ENCODE data around the gene HPN. TPM values are rescaled to one million over a fixed set of nuclear protein-coding genes. Genes with fewer than 3 reads are reported as not detected.
A peak's percentile ranks its signal among the peaks of the same experiment; 100 is the strongest.
"Not testable (repeated sequence)": the region's sequence is repeated elsewhere in the genome, so short reads cannot be mapped to it uniquely, and the experiment has no call there.

HPN gene
- total RNA-seq, 1 experiment from 2014 or later, result 10.6 TPM

- Mint-ChIP-seq H3K36me3 (ENCODE audit: insufficient read depth in 1 of 3, low read depth in 3 of 3) (peaks cover 58 to 80% (median 74%) of the 10 kb centered on the region in 3 experiments), H3K27me3 (ENCODE audit: low read depth) (no peaks in the 10 kb centered on the region; the same call in 1 of the 2 replicates), H3K4me3 (no peak overlapping the region; a peak in 1 of 5 replicates), H3K4me1 (peaks cover 21 to 23% of the 10 kb centered on the region in 2 experiments), H3K9me3 (peaks cover 0 to 2% of the 10 kb centered on the region in 2 experiments; a peak in 3 of 5 replicates), H3K27ac (peak overlapping the region in 2 of 3 experiments; percentile 37 to 85; a peak in 3 of 7 replicates)
- H3K14ac ChIP-seq (ENCODE audit: insufficient read depth, low read length), result no peak overlapping the region
- H2BK12ac ChIP-seq (ENCODE audit: insufficient read length, low read depth, low read length), result no peak overlapping the region
- no peak for TF ChIP-seq CTCF (conservative IDR thresholded peaks at IDR 0.05)
- H3K4me1 ChIP-seq (ENCODE audit: insufficient read depth, low read length), result peaks cover 3% of the 10 kb centered on the region; the same call in 1 of the 2 replicates
- H3K56ac ChIP-seq (ENCODE audit: insufficient read length, low read depth, low read length), result no peak overlapping the region
- H3K4ac ChIP-seq (ENCODE audit: low read depth, low read length), result no peak overlapping the region
- H3K79me2 ChIP-seq (ENCODE audit: insufficient read depth, low read length), result peaks cover 37% of the 10 kb centered on the region; the same call in 1 of the 2 replicates
- no peak overlapping the region for H3K18ac ChIP-seq (ENCODE audit: insufficient read length, low read depth, low read length)
- no peak overlapping the region for H2BK20ac ChIP-seq (ENCODE audit: low read depth, low read length, poor library complexity, severe bottlenecking)
- no peak overlapping the region for H3K4me2 ChIP-seq (ENCODE audit: insufficient read depth, insufficient read length, low read length)
- no peaks in the 10 kb centered on the region for H3K27me3 ChIP-seq (ENCODE audit: insufficient read depth, low read length)
- DNase-seq, result no peak
- H3K79me1 ChIP-seq (ENCODE audit: insufficient read depth, low read depth, low read length, poor library complexity, severe bottlenecking), result peaks cover 11% of the 10 kb centered on the region
- no peak overlapping the region for H4K91ac ChIP-seq (ENCODE audit: insufficient read length, low read depth, low read length)
- no peak overlapping the region for H2AK5ac ChIP-seq (ENCODE audit: insufficient read length, low read length)
- no CpG with 5 or more reads among the region's 5 CpGs for WGBS (ENCODE audit: extremely low coverage, insufficient read length, low lambda C conversion rate)
- H3K23me2 ChIP-seq (ENCODE audit: insufficient read length, low read depth, low read length, poor library complexity, severe bottlenecking), result no peaks in the 10 kb centered on the region
- H3T11ph ChIP-seq (ENCODE audit: low read length), result no peak overlapping the region
- no peak overlapping the region for H4K8ac ChIP-seq (replicated peaks; ENCODE audit: insufficient read length, low read depth, low read length)
- no peaks in the 10 kb centered on the region for H3K9me3 ChIP-seq (ENCODE audit: control insufficient read depth, low read depth, low read length)
- no peak overlapping the region for H3K27ac ChIP-seq (ENCODE audit: insufficient read length, low read depth, low read length)
- H3K23ac ChIP-seq (ENCODE audit: insufficient read length, low read depth, low read length), result no peak overlapping the region
- H2BK120ac ChIP-seq (ENCODE audit: low read depth, low read length, poor library complexity, severe bottlenecking), result no peak overlapping the region
- H2BK15ac ChIP-seq (ENCODE audit: low read depth, low read length), result no peak overlapping the region
- H4K5ac ChIP-seq (ENCODE audit: insufficient read length, low read depth, low read length), result no peak overlapping the region
- H2AFZ ChIP-seq (ENCODE audit: low read length), result no peak overlapping the region
- H2BK5ac ChIP-seq (ENCODE audit: insufficient read length, low read length), result no peak overlapping the region
- H3K9ac ChIP-seq (ENCODE audit: extremely low read depth, insufficient read length, low read length), result no peak overlapping the region
- H4K20me1 ChIP-seq (ENCODE audit: control insufficient read depth, insufficient read depth, insufficient read length), result peaks cover 2% of the 10 kb centered on the region
Observed at GRCh38 chr19:35006999-35007365, 34.5 kb upstream of the HPN start.

- H3K27ac Mint-ChIP-seq; H3K4me3 Mint-ChIP-seq; H3K23me2 ChIP-seq (ENCODE audit: insufficient read length, low read depth, low read length, poor library complexity, severe bottlenecking); H2BK12ac ChIP-seq (ENCODE audit: insufficient read length, low read depth, low read length); H3K4ac ChIP-seq (ENCODE audit: low read depth, low read length); H3K14ac ChIP-seq (ENCODE audit: insufficient read depth, low read length); DNase-seq; H3K9me3 ChIP-seq (ENCODE audit: control insufficient read depth, low read depth, low read length); H3K9me3 Mint-ChIP-seq; H4K8ac ChIP-seq (replicated peaks; ENCODE audit: insufficient read length, low read depth, low read length); H2BK120ac ChIP-seq (ENCODE audit: low read depth, low read length, poor library complexity, severe bottlenecking); H3K27me3 ChIP-seq (ENCODE audit: insufficient read depth, low read length); H2BK20ac ChIP-seq (ENCODE audit: low read depth, low read length, poor library complexity, severe bottlenecking); H2BK5ac ChIP-seq (ENCODE audit: insufficient read length, low read length); H3K4me2 ChIP-seq (ENCODE audit: insufficient read depth, insufficient read length, low read length); H3K27ac ChIP-seq (ENCODE audit: insufficient read length, low read depth, low read length); H3K9ac ChIP-seq (ENCODE audit: extremely low read depth, insufficient read length, low read length); H3K23ac ChIP-seq (ENCODE audit: insufficient read length, low read depth, low read length); H3K56ac ChIP-seq (ENCODE audit: insufficient read length, low read depth, low read length); H4K5ac ChIP-seq (ENCODE audit: insufficient read length, low read depth, low read length); H3K4me1 ChIP-seq (ENCODE audit: insufficient read depth, low read length); H3K18ac ChIP-seq (ENCODE audit: insufficient read length, low read depth, low read length); H3T11ph ChIP-seq (ENCODE audit: low read length); H2AFZ ChIP-seq (ENCODE audit: low read length); H3K27me3 Mint-ChIP-seq (ENCODE audit: low read depth); H2BK15ac ChIP-seq (ENCODE audit: low read depth, low read length); H2AK5ac ChIP-seq (ENCODE audit: insufficient read length, low read length); H4K91ac ChIP-seq (ENCODE audit: insufficient read length, low read depth, low read length); H4K20me1 ChIP-seq (ENCODE audit: control insufficient read depth, insufficient read depth, insufficient read length): not testable (repeated sequence)
- no CpG with 5 or more reads among the region's 8 CpGs for WGBS (ENCODE audit: extremely low coverage, insufficient read length, low lambda C conversion rate)
- H3K79me1 ChIP-seq (ENCODE audit: insufficient read depth, low read depth, low read length, poor library complexity, severe bottlenecking), result peaks cover 11% of the 10 kb centered on the region
- Mint-ChIP-seq H3K36me3 (ENCODE audit: insufficient read depth in 1 of 3, low read depth in 3 of 3) (peaks cover 58 to 80% (median 74%) of the 10 kb centered on the region in 3 experiments), H3K4me1 (peaks cover 17 to 20% of the 10 kb centered on the region in 2 experiments)
- H3K79me2 ChIP-seq (ENCODE audit: insufficient read depth, low read length), result peaks cover 34% of the 10 kb centered on the region; the same call in 1 of the 2 replicates
Observed at GRCh38 chr19:35007427-35007826, 34.1 kb upstream of the HPN start.

Data from H9 (cell line).